Heart left ventricle (tissue), 16 donors: ENCODE data around the gene GREM2. TPM values are rescaled to one million over a fixed set of nuclear protein-coding genes. Genes with fewer than 3 reads are reported as not detected.

Experiments
- ATAC-seq, 4 donors: fragments of 200-7000 bp; cut with Tn5 transposase; one replicate each; pipeline ENCODE4 v1.9.1; 2020 to 2022; ENCODE audit warnings: moderate library complexity in 4 of 4, mild to moderate bottlenecking in 3 of 4, moderate number of reproducible peaks in 1 of 4
- DNase-seq, 5 donors: peaks; one replicate each; pipeline ENCODE4 v3.0.0-alpha.2; 2020
- H3K27ac ChIP-seq, 12 donors: fragments of 200-600 bp; sonication (generic) in 4 of 12; one replicate each; pipeline versions ENCODE4 v1.5.0 to v1.8.0; 2016 to 2022; ENCODE audit warnings: mild to moderate bottlenecking in 2 of 12
- H3K27me3 ChIP-seq, 9 donors: fragments of 200-600 bp; sonication (generic) in 2 of 9; one replicate each; pipeline versions ENCODE4 v1.5.1 to v1.8.0; 2016 to 2022; ENCODE audit warnings: mild to moderate bottlenecking in 3 of 9
- H3K36me3 ChIP-seq, 9 donors: fragments of 200-600 bp; sonication (generic) in 2 of 9; one replicate each; pipeline versions ENCODE4 v1.5.0 to v1.8.0; 2018 to 2022; ENCODE audit warnings: mild to moderate bottlenecking in 2 of 9
- H3K4me1 ChIP-seq, 12 donors: fragments of 200-600 bp; sonication (generic) in 4 of 12; one replicate each; pipeline versions ENCODE4 v1.5.0 to v1.8.0; 2016 to 2022; ENCODE audit warnings: mild to moderate bottlenecking in 3 of 12
- H3K4me3 ChIP-seq, 12 donors: fragments of 200-600 bp; sonication (generic) in 4 of 12; one replicate each; pipeline versions ENCODE4 v1.5.0 to v1.8.0; 2017 to 2022; ENCODE audit warnings: mild to moderate bottlenecking in 9 of 12, moderate library complexity in 4 of 12
- H3K9me3 ChIP-seq, 12 donors: fragments of 200-600 bp; sonication (generic) in 4 of 12; one replicate each; pipeline versions ENCODE4 v1.5.0 to v1.8.0; 2016 to 2022; ENCODE audit warnings: mild to moderate bottlenecking in 1 of 12
- POLR2A ChIP-seq, 2 donors: fragments of 450-650 bp; IDR thresholded peaks; one replicate each; pipeline ENCODE4 v1.6.1; 2017; ENCODE audit warnings: antibody characterized with exemption in 2 of 2, mild to moderate bottlenecking in 2 of 2, moderate library complexity in 2 of 2
- WGBS, 4 donors: extraction: QIAGEN DNeasy Blood & Tissue Kit in 2 of 4; methylation state at CpG; one replicate each; pipeline versions ENCODE4 v1.1.5 to v1.1.7; 2013 to 2018; 5-methylcytosine and 5-hydroxymethylcytosine counted together
- intact Hi-C, 10 donors: fragments of 100-400 bp; cut with DNase I; formaldehyde crosslinking; loops; one replicate each; pipeline versions ENCODE4 v1.11.1 to v1.14.2; 2022
- polyA plus RNA-seq, 2 donors: library from polyadenylated mRNA; stranded (reverse); fragments of 200-250 nt; gene quantifications; one replicate each; pipeline ENCODE4 v1.2.3, GENCODE V29; 2013
- total RNA-seq, 9 donors: library from RNA; depleted of rRNA in 2 of 9; stranded (reverse); fragments of >200 nt in 2 of 9; fragmentation: NEBNext Ultra II Directional in 3 of 9; extraction: Animal tissue kit (Norgen Biotek cat#: 25700) in 3 of 9; gene quantifications; one replicate each; pipeline versions ENCODE4 v1.1.0 to v1.2.4, GENCODE V29; 2016 to 2023
- TF ChIP-seq, protein P1 (sequence below), 12 donors: fragments of 200-600 bp; sonication (generic) in 4 of 12; IDR thresholded peaks; one replicate each; pipeline versions ENCODE4 v1.5.0 to v1.8.0; 2018 to 2022; ENCODE audit warnings: antibody characterized with exemption in 12 of 12, mild to moderate bottlenecking in 5 of 12
- donor health status: ischemic (EF 13 %, LVEDD 7.1; RV severe dilation, severe dysfunction).
- donor health status: healthy with polysubstance abuse.
- donor health status: DM: no; HTN: yes; CAD: no.
- donor health status: DM: no; HTN: no; CAD: no.
- donor health status: ischemic (EF 25% LVEDD 6.9; RV normal size, moderate dysfunction).
- donor health status: ischemic (EF 25% LVEDD 5.7; RV mildly dilated, moderate dysfunction).
- donor health status: healthy.
- donor health status: DM: yes; HTN: yes; CAD: no.
- donor health status: ischemic (EF 35%, LVEDD 5.7; RV mildly dilated, moderate dysfunction).
- donor health status: nonischemic (EF 11% LVEDD 7.7; RV severe dilation, severe dysfunction).
- donor health status: DM: yes; HTN: yes; CAD: no.
- donor health status: PGD.
- donor health status: ischemic (EF 29% LVEDD 5.4; RV normal size, mild dysfunction).
- donor health status: nonischemic (EF 23%, LVEDD 6.1; RV moderate dilation, normal function).

Gene GREM2
- total and polyA plus RNA-seq, 11 donors, result 0.66 TPM; not detected in 10

DNA sequence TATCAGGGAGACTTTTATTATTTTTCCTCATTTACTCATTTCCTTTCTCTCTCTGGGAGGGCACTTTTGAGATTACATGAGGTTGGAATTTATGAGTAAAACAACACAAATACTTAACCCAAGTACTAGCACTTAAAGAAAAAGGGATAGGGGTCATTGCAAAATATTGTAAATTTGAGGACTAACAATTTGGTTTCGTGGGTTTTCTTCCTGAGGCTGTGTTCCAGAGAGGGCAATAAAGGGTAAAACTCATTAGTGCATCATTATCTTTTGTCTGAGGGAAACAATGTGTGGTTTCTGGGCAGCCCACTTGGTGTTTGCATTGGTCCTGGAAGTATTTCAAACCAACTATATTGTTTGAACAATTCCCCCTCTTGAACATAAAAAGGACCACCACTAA is 96.5 kb downstream of the GREM2 start:
- no peak overlapping the region for H3K4me3 ChIP-seq
- no peaks in the 10 kb centered on the region for H3K9me3 ChIP-seq
- H3K36me3 ChIP-seq, result no peaks in the 10 kb centered on the region
- no peaks in the 10 kb centered on the region for H3K4me1 ChIP-seq
- no peak for ATAC-seq
- no peak for DNase-seq
- no peaks in the 10 kb centered on the region for H3K27me3 ChIP-seq
- no peak for TF ChIP-seq POLR2A (IDR thresholded peaks at IDR 0.05)
- TF ChIP-seq, protein P1, sequence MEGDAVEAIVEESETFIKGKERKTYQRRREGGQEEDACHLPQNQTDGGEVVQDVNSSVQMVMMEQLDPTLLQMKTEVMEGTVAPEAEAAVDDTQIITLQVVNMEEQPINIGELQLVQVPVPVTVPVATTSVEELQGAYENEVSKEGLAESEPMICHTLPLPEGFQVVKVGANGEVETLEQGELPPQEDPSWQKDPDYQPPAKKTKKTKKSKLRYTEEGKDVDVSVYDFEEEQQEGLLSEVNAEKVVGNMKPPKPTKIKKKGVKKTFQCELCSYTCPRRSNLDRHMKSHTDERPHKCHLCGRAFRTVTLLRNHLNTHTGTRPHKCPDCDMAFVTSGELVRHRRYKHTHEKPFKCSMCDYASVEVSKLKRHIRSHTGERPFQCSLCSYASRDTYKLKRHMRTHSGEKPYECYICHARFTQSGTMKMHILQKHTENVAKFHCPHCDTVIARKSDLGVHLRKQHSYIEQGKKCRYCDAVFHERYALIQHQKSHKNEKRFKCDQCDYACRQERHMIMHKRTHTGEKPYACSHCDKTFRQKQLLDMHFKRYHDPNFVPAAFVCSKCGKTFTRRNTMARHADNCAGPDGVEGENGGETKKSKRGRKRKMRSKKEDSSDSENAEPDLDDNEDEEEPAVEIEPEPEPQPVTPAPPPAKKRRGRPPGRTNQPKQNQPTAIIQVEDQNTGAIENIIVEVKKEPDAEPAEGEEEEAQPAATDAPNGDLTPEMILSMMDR (IDR thresholded peaks at IDR 0.05), result no peak
- WGBS, 4 donors, result 51 to 58% (median 54%) methylated on average over 1 of the region's 1 CpG
- intact Hi-C loops, result no loop called here
- H3K27ac ChIP-seq, result no peak overlapping the region

DNA sequence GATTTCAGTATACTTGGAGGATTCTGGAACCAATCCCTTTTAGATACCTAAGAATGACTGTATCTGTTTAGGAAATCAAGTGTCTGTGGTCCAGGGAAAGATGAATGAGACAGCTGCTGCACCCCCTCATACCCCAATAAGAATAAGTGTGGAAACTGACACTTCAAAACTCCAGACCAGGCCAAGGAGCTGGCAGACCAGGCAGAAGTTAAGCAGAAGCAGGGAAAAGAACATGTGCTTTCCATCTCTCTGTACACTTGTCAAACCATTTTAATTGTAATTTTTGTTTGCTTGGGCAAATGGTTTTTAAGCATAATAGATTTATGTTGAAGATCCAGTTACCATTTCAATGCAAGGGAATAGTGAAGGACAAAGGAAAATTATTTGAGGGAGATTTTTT is 100.2 kb downstream of the GREM2 start:
- H3K4me1 ChIP-seq, result no peaks in the 10 kb centered on the region
- no peak overlapping the region for H3K4me3 ChIP-seq
- DNase-seq (no peak), ATAC-seq (no peak)
- TF ChIP-seq, protein P1 (IDR thresholded peaks at IDR 0.05), result no peak
- no peak for TF ChIP-seq POLR2A (IDR thresholded peaks at IDR 0.05)
- no peak overlapping the region for H3K27ac ChIP-seq
- intact Hi-C loops, result no loop called here
- H3K27me3 ChIP-seq, result no peaks in the 10 kb centered on the region
- no peaks in the 10 kb centered on the region for H3K36me3 ChIP-seq
- no peaks in the 10 kb centered on the region for H3K9me3 ChIP-seq

DNA sequence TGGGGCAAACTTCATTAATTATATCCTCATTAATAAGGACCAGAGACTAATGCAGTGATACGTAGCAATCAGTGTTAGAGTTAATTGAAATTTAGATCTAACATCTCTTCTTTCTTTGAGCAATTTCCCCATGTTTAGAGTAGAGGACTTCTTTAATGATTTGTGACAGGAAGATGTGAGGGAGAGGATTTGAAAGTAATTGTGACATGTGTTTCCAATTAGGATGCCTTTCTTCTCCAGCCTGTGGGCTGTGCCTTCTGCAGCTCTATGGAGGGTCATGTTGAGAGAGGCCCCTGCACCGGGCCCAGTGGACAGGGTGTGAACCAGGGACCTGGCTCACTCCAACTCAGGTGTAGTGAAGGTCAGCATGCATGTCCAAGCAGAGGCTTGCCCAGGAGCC is 103.0 kb downstream of the GREM2 start:
- no peaks in the 10 kb centered on the region for H3K9me3 ChIP-seq
- no peak overlapping the region for H3K27ac ChIP-seq
- ATAC-seq, result no peak
- no peak for DNase-seq
- H3K36me3 ChIP-seq, result no peaks in the 10 kb centered on the region
- no peaks in the 10 kb centered on the region for H3K27me3 ChIP-seq
- H3K4me1 ChIP-seq, result no peaks in the 10 kb centered on the region
- no peak overlapping the region for H3K4me3 ChIP-seq
- WGBS, 4 donors, result 70 to 77% (median 73%) methylated on average over 2 of the region's 2 CpGs
- intact Hi-C loops, result no loop called here
- TF ChIP-seq, protein P1 (IDR thresholded peaks at IDR 0.05), result no peak
- no peak for TF ChIP-seq POLR2A (IDR thresholded peaks at IDR 0.05)

DNA sequence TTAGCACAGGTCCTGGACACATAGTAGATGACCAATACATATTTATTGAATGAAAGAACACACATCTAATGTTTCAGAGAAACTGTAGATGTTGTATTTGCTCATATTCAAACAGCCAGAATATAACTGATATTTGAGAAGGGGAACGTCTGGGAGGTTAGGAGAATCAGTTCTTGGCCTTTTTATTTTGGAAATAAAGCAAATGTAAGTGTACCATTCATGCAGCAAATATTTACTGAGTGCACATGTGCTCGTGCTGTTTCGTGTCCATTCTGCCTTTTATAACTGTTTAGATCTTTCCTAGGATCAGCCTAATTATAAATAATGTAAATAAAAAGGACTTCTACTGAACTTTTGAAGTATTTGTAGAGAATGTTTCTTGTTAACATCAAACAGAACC is 103.8 kb downstream of the GREM2 start:
- no peaks in the 10 kb centered on the region for H3K9me3 ChIP-seq
- TF ChIP-seq, protein P1 (IDR thresholded peaks at IDR 0.05), result no peak
- no peak for TF ChIP-seq POLR2A (IDR thresholded peaks at IDR 0.05)
- DNase-seq, result no peak
- no peak overlapping the region for H3K27ac ChIP-seq
- WGBS, 4 donors, result 66 to 77% (median 69%) methylated on average over 3 of the region's 3 CpGs
- no peaks in the 10 kb centered on the region for H3K4me1 ChIP-seq
- no peaks in the 10 kb centered on the region for H3K27me3 ChIP-seq
- intact Hi-C loops, result no loop called here
- no peak for ATAC-seq
- H3K4me3 ChIP-seq, result no peak overlapping the region
- H3K36me3 ChIP-seq, result no peaks in the 10 kb centered on the region
